PC-9 (cell line): ENCODE results near the gene CDK9. TPM values are rescaled to one million over a fixed set of nuclear protein-coding genes. Genes with fewer than 3 reads are reported as not detected.

ENCODE experiments used
- BruUV-seq: library from RNA; stranded (reverse); fragments of 400-500 nt; replicated peaks from 2 replicates; lab custom pipeline; 2021; lab: Mats Ljungman, UMichigan
- CTCF ChIA-PET: fragments of 300-600 bp; sonication (Branson Sonifier 250); formaldehyde crosslinking; loops from one replicate; lab custom pipeline; 2022; ENCODE audit warnings: antibody characterized with exemption; lab: Charles Lee
- POLR2A ChIA-PET: fragments of 300-600 bp; sonication (Branson Sonifier 250); formaldehyde crosslinking; loops from one replicate; lab custom pipeline; 2022; ENCODE audit warnings: antibody characterized with exemption; ENCODE audit not compliant: unreplicated experiment; lab: Charles Lee
- DNase-seq, 2 experiments: peaks; one replicate each; pipeline versions ENCODE4 v3.0.0 to v3.0.0-alpha.2; 2015 to 2022; ENCODE audit warnings: mixed read lengths in 1 of 2
- H2AFZ ChIP-seq: fragments of 200-600 bp; sonication (generic); 2 replicates; pipeline ENCODE4 v1.8.1; 2017; ENCODE audit warnings: antibody characterized with exemption
- H3F3A ChIP-seq: fragments of 200-600 bp; sonication (generic); 2 replicates; pipeline ENCODE4 v1.8.1; 2017; ENCODE audit warnings: antibody characterized with exemption, mild to moderate bottlenecking, low read depth; ENCODE audit not compliant: insufficient read depth
- H3K27ac ChIP-seq: fragments of 200-600 bp; sonication (generic); 2 replicates; pipeline ENCODE4 v1.6.1; 2016; ENCODE audit warnings: mixed run types
- H3K27me3 ChIP-seq: fragments of 200-600 bp; sonication (generic); 2 replicates; pipeline ENCODE4 v1.6.1; 2016; ENCODE audit warnings: low read depth, mixed run types; ENCODE audit not compliant: insufficient read depth
- H3K36me3 ChIP-seq: fragments of 200-600 bp; sonication (generic); 2 replicates; pipeline ENCODE4 v1.6.1; 2016; ENCODE audit warnings: low read depth, mixed run types
- H3K4me1 ChIP-seq: fragments of 200-600 bp; sonication (generic); replicated peaks from 2 replicates; pipeline ENCODE4 v1.6.1; 2016; ENCODE audit warnings: mixed run types; ENCODE audit not compliant: insufficient read depth
- H3K4me2 ChIP-seq: fragments of 200-600 bp; sonication (generic); 2 replicates; pipeline ENCODE4 v1.6.1; 2017; ENCODE audit warnings: mixed run types
- H3K4me3 ChIP-seq: fragments of 200-600 bp; sonication (generic); 2 replicates; pipeline ENCODE4 v1.6.1; 2016; ENCODE audit warnings: mixed run types
- H3K79me2 ChIP-seq: fragments of 200-600 bp; sonication (generic); 2 replicates; pipeline ENCODE4 v1.6.1; 2017; ENCODE audit warnings: low read depth, mixed run types
- H3K9me2 ChIP-seq: fragments of 200-600 bp; sonication (generic); 2 replicates; pipeline ENCODE4 v1.8.1; 2017; ENCODE audit warnings: mild to moderate bottlenecking; ENCODE audit not compliant: insufficient read depth
- H3K9me3 ChIP-seq: fragments of 200-600 bp; sonication (generic); 2 replicates; pipeline ENCODE4 v1.8.1; 2016; ENCODE audit warnings: low read depth; ENCODE audit not compliant: insufficient read depth
- H4K20me1 ChIP-seq: fragments of 200-600 bp; sonication (generic); 2 replicates; pipeline ENCODE4 v1.8.1; 2017; ENCODE audit not compliant: insufficient read depth
- EZH2 ChIP-seq: fragments of 200-600 bp; sonication (generic); IDR thresholded peaks from 2 replicates; pipeline ENCODE4 v1.8.0; 2017; ENCODE audit warnings: antibody characterized with exemption, low read depth
- intact Hi-C: fragments of 100-400 bp; cut with micrococcal nuclease; formaldehyde crosslinking; loops from one replicate; pipeline ENCODE4 v1.10.0; 2022; ENCODE audit not compliant: unreplicated experiment
- total RNA-seq: library from RNA; stranded (reverse); gene quantifications from 2 replicates; pipeline ENCODE4 v1.2.3, GENCODE V29; 2021
- TF ChIP-seq, protein P1 (sequence below): fragments of 200-600 bp; sonication (generic); conservative IDR thresholded peaks from 2 replicates; pipeline ENCODE4 v1.6.1; 2017; ENCODE audit warnings: mixed run types, antibody characterized with exemption, mild to moderate bottlenecking, moderate library complexity

CDK9 gene
- total RNA-seq, 1 experiment from 2014 or later = 93.8 TPM

DNA sequence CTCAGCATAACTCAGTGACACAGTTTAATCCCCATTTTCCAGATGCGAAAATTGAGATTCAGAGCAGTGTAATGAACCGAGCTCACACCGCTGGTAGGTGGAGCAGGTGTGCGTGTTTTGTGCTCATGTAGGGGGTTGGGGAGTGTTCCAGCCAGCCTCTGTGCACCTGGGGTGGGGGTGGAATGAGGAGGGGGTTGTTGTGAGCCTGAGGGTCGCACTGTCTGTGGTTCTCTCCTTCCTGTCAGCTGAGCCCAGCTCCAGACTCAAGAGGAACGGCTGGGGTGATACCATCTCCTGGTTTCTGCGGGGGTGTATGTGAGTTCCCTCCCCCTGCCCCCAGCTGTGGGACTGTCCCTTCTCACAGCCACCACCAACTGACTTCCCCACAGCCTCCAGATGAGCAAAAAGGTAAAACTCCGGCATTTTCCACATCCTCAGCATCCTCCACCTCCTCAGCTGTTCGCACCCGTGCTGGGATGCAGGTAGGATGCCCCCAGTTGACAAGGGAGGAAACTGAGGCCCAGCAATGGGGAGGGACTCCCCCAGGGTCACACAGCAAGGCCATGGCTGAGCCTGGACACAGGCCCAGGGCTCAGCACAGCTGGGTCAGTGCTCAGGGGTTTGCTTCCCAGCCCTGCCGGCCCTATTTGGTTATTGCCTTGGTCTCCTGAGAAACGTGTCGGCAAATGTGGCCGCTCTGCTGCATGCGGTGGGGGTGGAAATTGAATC is 9.5 kb upstream of the CDK9 start:
- Histone ChIP-seq H2AFZ (no peak overlapping the region), H4K20me1 (no peaks in the 10 kb centered on the region), H3K9me2 (no peaks in the 10 kb centered on the region), H3K27ac (no peak overlapping the region), H3F3A (peaks cover 19% of the 10 kb centered on the region; the same call in 1 of the 2 replicates), H3K36me3 (no peaks in the 10 kb centered on the region), H3K79me2 (no peaks in the 10 kb centered on the region), H3K4me2 (no peak overlapping the region), H3K9me3 (no peaks in the 10 kb centered on the region), H3K27me3 (peaks cover 8% of the 10 kb centered on the region; the same call in 1 of the 2 replicates), H3K4me1 (no peaks in the 10 kb centered on the region; the same call in 1 of the 2 replicates), H3K4me3 (no peak overlapping the region)
- ChIA-PET CTCF (no interaction called here), POLR2A (no interaction called here)
- DNase-seq = no peak
- BruUV-seq = no TSS peak
- intact Hi-C loops = no loop called here
- TF ChIP-seq EZH2 = no peak
- TF ChIP-seq, protein P1, sequence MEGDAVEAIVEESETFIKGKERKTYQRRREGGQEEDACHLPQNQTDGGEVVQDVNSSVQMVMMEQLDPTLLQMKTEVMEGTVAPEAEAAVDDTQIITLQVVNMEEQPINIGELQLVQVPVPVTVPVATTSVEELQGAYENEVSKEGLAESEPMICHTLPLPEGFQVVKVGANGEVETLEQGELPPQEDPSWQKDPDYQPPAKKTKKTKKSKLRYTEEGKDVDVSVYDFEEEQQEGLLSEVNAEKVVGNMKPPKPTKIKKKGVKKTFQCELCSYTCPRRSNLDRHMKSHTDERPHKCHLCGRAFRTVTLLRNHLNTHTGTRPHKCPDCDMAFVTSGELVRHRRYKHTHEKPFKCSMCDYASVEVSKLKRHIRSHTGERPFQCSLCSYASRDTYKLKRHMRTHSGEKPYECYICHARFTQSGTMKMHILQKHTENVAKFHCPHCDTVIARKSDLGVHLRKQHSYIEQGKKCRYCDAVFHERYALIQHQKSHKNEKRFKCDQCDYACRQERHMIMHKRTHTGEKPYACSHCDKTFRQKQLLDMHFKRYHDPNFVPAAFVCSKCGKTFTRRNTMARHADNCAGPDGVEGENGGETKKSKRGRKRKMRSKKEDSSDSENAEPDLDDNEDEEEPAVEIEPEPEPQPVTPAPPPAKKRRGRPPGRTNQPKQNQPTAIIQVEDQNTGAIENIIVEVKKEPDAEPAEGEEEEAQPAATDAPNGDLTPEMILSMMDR = no peak

DNA sequence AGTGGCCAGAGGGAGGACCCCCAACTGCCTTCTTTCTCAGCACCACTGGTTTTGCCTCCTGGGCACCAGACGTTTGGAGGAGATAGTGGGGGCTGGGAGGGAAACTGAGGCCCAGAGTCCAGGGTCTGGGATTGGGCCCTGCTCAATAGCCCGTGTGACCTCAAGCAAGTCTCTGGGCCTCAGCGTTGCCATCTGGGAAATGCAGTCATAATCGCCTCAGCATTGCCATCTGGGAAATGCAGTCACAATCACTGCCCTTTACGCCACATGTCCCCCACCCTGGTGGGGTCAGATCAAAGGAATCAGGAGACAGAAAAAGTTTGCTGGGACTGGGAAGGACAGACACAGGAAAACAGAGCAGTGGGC is 8.9 kb upstream of the CDK9 start:
- TF ChIP-seq, protein P1 = no peak
- no peak for TF ChIP-seq EZH2
- Histone ChIP-seq H4K20me1 (no peaks in the 10 kb centered on the region), H3K4me2 (no peak overlapping the region), H3K36me3 (no peaks in the 10 kb centered on the region), H2AFZ (no peak overlapping the region), H3K9me3 (no peaks in the 10 kb centered on the region), H3K9me2 (no peaks in the 10 kb centered on the region), H3K27ac (no peak overlapping the region), H3K79me2 (no peaks in the 10 kb centered on the region), H3F3A (peaks cover 14% of the 10 kb centered on the region; the same call in 1 of the 2 replicates), H3K4me3 (no peak overlapping the region), H3K4me1 (no peaks in the 10 kb centered on the region), H3K27me3 (peaks cover 8% of the 10 kb centered on the region; the same call in 1 of the 2 replicates)
- no TSS peak for BruUV-seq
- POLR2A ChIA-PET = no interaction called here
- CTCF ChIA-PET = no interaction called here
- intact Hi-C loops = no loop called here
- no peak for DNase-seq

DNA sequence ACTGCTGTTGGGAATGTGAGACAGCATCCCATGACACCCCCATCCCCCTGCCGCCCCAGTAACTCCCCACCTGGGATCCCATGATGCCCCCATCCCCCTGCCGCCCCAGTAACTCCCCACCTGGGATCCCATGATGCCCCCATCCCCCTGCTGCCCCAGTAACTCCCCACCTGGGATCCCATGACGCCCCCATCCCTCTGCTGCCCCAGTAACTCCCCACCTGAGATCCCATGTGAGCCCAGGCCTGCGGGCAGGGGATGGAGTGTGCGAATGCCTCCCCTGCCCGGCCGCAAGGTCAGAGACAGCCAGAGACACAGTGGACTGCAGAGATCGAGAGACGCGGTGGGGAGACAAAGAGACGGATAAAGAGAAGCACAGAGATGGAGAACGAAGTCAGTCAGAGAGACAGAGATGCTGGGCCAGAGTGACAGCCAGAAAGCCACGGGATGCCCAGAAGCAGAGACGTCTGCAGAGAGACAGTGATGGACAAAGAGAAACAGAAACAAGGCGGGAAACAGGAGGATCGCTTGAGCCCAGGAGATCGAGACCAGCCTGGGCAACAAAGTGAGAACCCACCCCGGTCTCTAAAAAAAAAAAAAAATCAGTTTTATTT is 8.4 kb upstream of the CDK9 start:
- Histone ChIP-seq H3K27me3 (peaks cover 8% of the 10 kb centered on the region; the same call in 1 of the 2 replicates), H3K4me3 (no peak overlapping the region), H3F3A (peaks cover 14% of the 10 kb centered on the region; the same call in 1 of the 2 replicates), H3K36me3 (no peaks in the 10 kb centered on the region), H3K4me1 (no peaks in the 10 kb centered on the region), H3K4me2 (no peak overlapping the region), H3K27ac (no peak overlapping the region), H2AFZ (no peak overlapping the region), H4K20me1 (no peaks in the 10 kb centered on the region), H3K9me3 (no peaks in the 10 kb centered on the region), H3K79me2 (no peaks in the 10 kb centered on the region), H3K9me2 (no peaks in the 10 kb centered on the region)
- intact Hi-C loops = no loop called here
- ChIA-PET POLR2A (no interaction called here), CTCF (no interaction called here)
- DNase-seq = no peak
- TF ChIP-seq, protein P1 = no peak
- TF ChIP-seq EZH2 = no peak
- no TSS peak for BruUV-seq
